Natural killer cell (primary cell): ENCODE measurements around the gene DCLRE1C. TPM values are rescaled to one million over a fixed set of nuclear protein-coding genes. Genes with fewer than 3 reads are reported as not detected.
"Not testable (repeated sequence)": the region's sequence is repeated elsewhere in the genome, so short reads cannot be mapped to it uniquely, and the experiment has no call there.

Source experiments
- ATAC-seq, 3 donors: fragments of 150-1000 bp in 2 of 3; fragments of 200-7000 bp in 1 of 3; cut with Tn5 transposase; 1 replicate in 1 of 3; 2 replicates in 2 of 3; pipeline ENCODE4 v1.10.0; 2021; ENCODE audit warnings: mild to moderate bottlenecking in 2 of 3, moderate library complexity in 2 of 3
- DNase-seq, 2 donors: peaks; one replicate each; pipeline versions ENCODE4 v3.0.0 to v3.0.0-alpha.2; 2013 to 2021; ENCODE audit warnings: mixed read lengths in 1 of 2
- H3K27ac ChIP-seq: one replicate; pipeline ENCODE4 v1.5.1; 2013; ENCODE audit warnings: mild to moderate bottlenecking, low read length
- H3K27me3 ChIP-seq: one replicate; pipeline ENCODE4 v1.6.1; 2013; ENCODE audit warnings: low read length; ENCODE audit not compliant: control insufficient read depth, insufficient read depth
- H3K36me3 ChIP-seq: one replicate; pipeline ENCODE4 v1.6.1; 2013; ENCODE audit warnings: low read length; ENCODE audit not compliant: control insufficient read depth, insufficient read depth
- H3K4me1 ChIP-seq: one replicate; pipeline ENCODE4 v1.6.1; 2013; ENCODE audit warnings: low read length; ENCODE audit not compliant: control insufficient read depth, insufficient read depth
- H3K4me3 ChIP-seq: one replicate; pipeline ENCODE4 v1.5.1; 2013; ENCODE audit warnings: low read length
- H3K9me3 ChIP-seq: one replicate; pipeline ENCODE4 v1.6.1; 2013; ENCODE audit warnings: low read length; ENCODE audit not compliant: control insufficient read depth, insufficient read depth
- H3K27ac Mint-ChIP-seq, 2 donors: one replicate each; pipeline ENCODE4 v1.8.0; 2022; ENCODE audit warnings: mild to moderate bottlenecking in 2 of 2, mixed read lengths in 2 of 2, moderate library complexity in 1 of 2
- H3K27me3 Mint-ChIP-seq, 2 donors: one replicate each; pipeline ENCODE4 v1.8.0; 2022; ENCODE audit warnings: low read depth in 2 of 2, mixed read lengths in 2 of 2
- H3K36me3 Mint-ChIP-seq: one replicate; pipeline ENCODE4 v1.8.0; 2022; ENCODE audit warnings: mixed read lengths
- H3K4me1 Mint-ChIP-seq, 2 donors: one replicate each; pipeline ENCODE4 v1.8.0; 2022; ENCODE audit warnings: mixed read lengths in 2 of 2
- H3K4me3 Mint-ChIP-seq: one replicate; pipeline ENCODE4 v1.8.0; 2022; ENCODE audit warnings: mild to moderate bottlenecking, moderate library complexity, mixed read lengths
- H3K9me3 Mint-ChIP-seq, 2 donors: one replicate each; pipeline ENCODE4 v1.8.0; 2022; ENCODE audit warnings: mixed read lengths in 2 of 2
- CTCF ChIP-seq: fragments of 200-600 bp; IDR thresholded peaks from one replicate; pipeline ENCODE4 v1.8.0; 2022; ENCODE audit warnings: antibody characterized with exemption
- WGBS: methylation state at CpG from one replicate; pipeline ENCODE4 v1.1.7; 2013; ENCODE audit warnings: missing lambda C conversion rate; ENCODE audit not compliant: insufficient coverage; 5-methylcytosine and 5-hydroxymethylcytosine counted together
- intact Hi-C: fragments of 100-400 bp; cut with micrococcal nuclease; formaldehyde crosslinking; loops from one replicate; pipeline ENCODE4 v1.14.2; 2022
- total RNA-seq, 4 donors: library from RNA; stranded (reverse); fragments of 120-200 nt in 1 of 4; gene quantifications; one replicate each; pipeline versions ENCODE4 v1.2.3 to v1.2.4, GENCODE V29; 2013 to 2022

Gene DCLRE1C
- total RNA-seq, 3 donors from 2014 or later (not counting 1 experiment from before 2014, with no cell fraction given): 21.7 to 31.3 (median 22.3) TPM

GRCh38 chr10:14911801-14912200 lies 42.1 kb downstream of the DCLRE1C start:
- Histone ChIP-seq H3K27ac (no peak overlapping the region), H3K36me3 (peaks cover 77% of the 10 kb centered on the region), H3K27me3 (no peaks in the 10 kb centered on the region), H3K4me1 (no peaks in the 10 kb centered on the region), H3K9me3 (no peaks in the 10 kb centered on the region), H3K4me3 (no peak overlapping the region)
- WGBS: 99% methylated on average over 3 of the region's 3 CpGs
- intact Hi-C loops: no loop called here
- no peak for TF ChIP-seq CTCF
- Mint-ChIP-seq H3K4me1 (peaks cover 17 to 30% of the 10 kb centered on the region in 2 donors), H3K27me3 (no peaks in the 10 kb centered on the region), H3K36me3 (peaks cover 47% of the 10 kb centered on the region), H3K9me3 (no peaks in the 10 kb centered on the region), H3K27ac (no peak overlapping the region), H3K4me3 (no peak overlapping the region)
- ATAC-seq (no peak), DNase-seq (no peak)

GRCh38 chr10:14910953-14911352 lies 42.9 kb downstream of the DCLRE1C start:
- Mint-ChIP-seq H3K4me1 (peaks cover 15 to 31% of the 10 kb centered on the region in 2 donors), H3K27ac (no peak overlapping the region), H3K27me3 (no peaks in the 10 kb centered on the region), H3K9me3 (no peaks in the 10 kb centered on the region), H3K36me3 (peaks cover 39% of the 10 kb centered on the region), H3K4me3 (no peak overlapping the region)
- DNase-seq (no peak), ATAC-seq (no peak)
- TF ChIP-seq CTCF: no peak
- intact Hi-C loops: no loop called here
- H3K27me3 ChIP-seq: no peaks in the 10 kb centered on the region
- H3K4me1 ChIP-seq: no peaks in the 10 kb centered on the region
- no peaks in the 10 kb centered on the region for H3K9me3 ChIP-seq
- no peak overlapping the region for H3K27ac ChIP-seq
- H3K36me3 ChIP-seq: peaks cover 70% of the 10 kb centered on the region
- H3K4me3 ChIP-seq: no peak overlapping the region
- 97% methylated on average over 4 of the region's 4 CpGs for WGBS

GRCh38 chr10:14909101-14909500 lies 44.8 kb downstream of the DCLRE1C start:
- Histone ChIP-seq H3K9me3 (no peaks in the 10 kb centered on the region), H3K27ac (no peak overlapping the region), H3K27me3 (no peaks in the 10 kb centered on the region), H3K4me3 (no peak overlapping the region), H3K36me3 (peaks cover 60% of the 10 kb centered on the region), H3K4me1 (no peaks in the 10 kb centered on the region)
- Mint-ChIP-seq H3K36me3 (peaks cover 27% of the 10 kb centered on the region), H3K27me3 (no peaks in the 10 kb centered on the region), H3K4me1 (peaks cover 4 to 24% of the 10 kb centered on the region in 2 donors), H3K27ac (peak overlapping the region; percentile 44 to 46), H3K9me3 (no peaks in the 10 kb centered on the region), H3K4me3 (no peak overlapping the region)
- no peak for TF ChIP-seq CTCF
- intact Hi-C loops: no loop called here
- no peak for DNase-seq
- WGBS: 97% methylated on average over 2 of the region's 2 CpGs
- ATAC-seq: no peak

- H3K9me3 Mint-ChIP-seq, H3K27me3 ChIP-seq, ATAC-seq, H3K4me3 Mint-ChIP-seq, intact Hi-C loops, H3K27me3 Mint-ChIP-seq, H3K4me1 ChIP-seq, DNase-seq, H3K27ac ChIP-seq, H3K9me3 ChIP-seq, H3K27ac Mint-ChIP-seq, H3K4me3 ChIP-seq: not testable (repeated sequence)
- WGBS: 97% methylated on average over 2 of the region's 4 CpGs
- Mint-ChIP-seq H3K36me3 (peaks cover 27% of the 10 kb centered on the region), H3K4me1 (peaks cover 0 to 19% of the 10 kb centered on the region in 2 donors)
- H3K36me3 ChIP-seq: peaks cover 48% of the 10 kb centered on the region
Measured at GRCh38 chr10:14907591-14907990, 46.3 kb downstream of the DCLRE1C start.
